Esophagus muscularis mucosa (tissue), 4 donors: ENCODE data around the gene ITGA8. TPM values are rescaled to one million over a fixed set of nuclear protein-coding genes. Genes with fewer than 3 reads are reported as not detected.

ENCODE experiments used
- DNase-seq: peaks from one replicate; pipeline ENCODE4 v3.0.0-alpha.2; 2017; ENCODE audit errors: extremely low spot score
- H3K27ac ChIP-seq, 4 donors: fragments of 200-600 bp; sonication (generic); replicated peaks in 1 of 4; 1 replicate in 3 of 4; 2 replicates in 1 of 4; pipeline ENCODE4 v1.5.1; 2016 to 2019; ENCODE audit warnings: mild to moderate bottlenecking in 1 of 4
- H3K27me3 ChIP-seq, 4 donors: fragments of 200-600 bp; sonication (generic); one replicate each; pipeline versions ENCODE4 v1.5.1 to v1.6.0; 2016 to 2019
- H3K36me3 ChIP-seq, 4 donors: fragments of 200-600 bp; sonication (generic); one replicate each; pipeline ENCODE4 v1.5.1; 2016 to 2019
- H3K4me1 ChIP-seq, 4 donors: fragments of 200-600 bp; sonication (generic); one replicate each; pipeline ENCODE4 v1.5.1; 2016 to 2019
- H3K4me3 ChIP-seq, 4 donors: fragments of 200-600 bp; sonication (generic); 1 replicate in 2 of 4; 2 replicates in 2 of 4; pipeline ENCODE4 v1.5.1; 2016 to 2019; ENCODE audit warnings: mild to moderate bottlenecking in 4 of 4, moderate library complexity in 1 of 4
- H3K9me3 ChIP-seq, 4 donors: fragments of 200-600 bp; sonication (generic); 1 replicate in 3 of 4; 2 replicates in 1 of 4; pipeline ENCODE4 v1.5.1; 2016 to 2019
- EP300 ChIP-seq: sonication (generic); formaldehyde crosslinking; IDR thresholded peaks from one replicate; pipeline ENCODE4 v1.6.1; 2017; ENCODE audit warnings: antibody characterized with exemption
- POLR2A ChIP-seq: fragments of 450-650 bp; IDR thresholded peaks from one replicate; pipeline ENCODE4 v1.6.1; 2017; ENCODE audit warnings: antibody characterized with exemption, moderate library complexity, mild to moderate bottlenecking, low read depth
- POLR2AphosphoS5 ChIP-seq, 2 donors: sonication (generic); formaldehyde crosslinking; IDR thresholded peaks; one replicate each; pipeline ENCODE4 v1.6.1; 2017; ENCODE audit warnings: antibody characterized with exemption in 2 of 2
- WGBS: methylation state at CpG from one replicate; pipeline ENCODE4 v1.1.5; 2018; 5-methylcytosine and 5-hydroxymethylcytosine counted together
- intact Hi-C: fragments of 100-400 bp; cut with DNase I; formaldehyde crosslinking; loops from one replicate; pipeline ENCODE4 v1.15.1; 2023
- total RNA-seq, 4 donors: library from RNA; depleted of rRNA; stranded (reverse); fragments of >200 nt; gene quantifications; one replicate each; pipeline versions ENCODE4 v1.1.0 to v1.2.1, GENCODE V29; 2016
- TF ChIP-seq, protein P1 (sequence below), 3 experiments: fragments of 200-600 bp in 2 of 3; fragments of 450-650 bp in 1 of 3; sonication (generic) in 2 of 3; IDR thresholded peaks; one replicate each; pipeline ENCODE4 v1.5.1; 2017 to 2019; ENCODE audit warnings: antibody characterized with exemption in 3 of 3, mild to moderate bottlenecking in 2 of 3, moderate library complexity in 1 of 3

Gene ITGA8
- total RNA-seq, 4 donors from 2014 or later, result 26.2 to 113 (median 50.4) TPM

GRCh38 chr10:15742836-15743235 lies 23.1 kb upstream of the ITGA8 start:
- H3K4me1 ChIP-seq, result peaks cover 0 to 20% (median 8%) of the 10 kb centered on the region in 4 donors
- no peaks in the 10 kb centered on the region for H3K9me3 ChIP-seq
- no peaks in the 10 kb centered on the region for H3K27me3 ChIP-seq
- no peak for DNase-seq
- no peak overlapping the region for H3K27ac ChIP-seq
- H3K4me3 ChIP-seq, result no peak overlapping the region
- WGBS, result 75% methylated on average over 3 of the region's 3 CpGs
- H3K36me3 ChIP-seq, result no peaks in the 10 kb centered on the region
- intact Hi-C loops, result no loop called here
- TF ChIP-seq POLR2AphosphoS5 (IDR thresholded peaks at IDR 0.05) (no peak), EP300 (no peak), POLR2A (no peak)
- TF ChIP-seq, protein P1, sequence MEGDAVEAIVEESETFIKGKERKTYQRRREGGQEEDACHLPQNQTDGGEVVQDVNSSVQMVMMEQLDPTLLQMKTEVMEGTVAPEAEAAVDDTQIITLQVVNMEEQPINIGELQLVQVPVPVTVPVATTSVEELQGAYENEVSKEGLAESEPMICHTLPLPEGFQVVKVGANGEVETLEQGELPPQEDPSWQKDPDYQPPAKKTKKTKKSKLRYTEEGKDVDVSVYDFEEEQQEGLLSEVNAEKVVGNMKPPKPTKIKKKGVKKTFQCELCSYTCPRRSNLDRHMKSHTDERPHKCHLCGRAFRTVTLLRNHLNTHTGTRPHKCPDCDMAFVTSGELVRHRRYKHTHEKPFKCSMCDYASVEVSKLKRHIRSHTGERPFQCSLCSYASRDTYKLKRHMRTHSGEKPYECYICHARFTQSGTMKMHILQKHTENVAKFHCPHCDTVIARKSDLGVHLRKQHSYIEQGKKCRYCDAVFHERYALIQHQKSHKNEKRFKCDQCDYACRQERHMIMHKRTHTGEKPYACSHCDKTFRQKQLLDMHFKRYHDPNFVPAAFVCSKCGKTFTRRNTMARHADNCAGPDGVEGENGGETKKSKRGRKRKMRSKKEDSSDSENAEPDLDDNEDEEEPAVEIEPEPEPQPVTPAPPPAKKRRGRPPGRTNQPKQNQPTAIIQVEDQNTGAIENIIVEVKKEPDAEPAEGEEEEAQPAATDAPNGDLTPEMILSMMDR (IDR thresholded peaks at IDR 0.05), result no peak

- Histone ChIP-seq H3K36me3 (no peaks in the 10 kb centered on the region), H3K9me3 (no peaks in the 10 kb centered on the region), H3K27ac (no peak overlapping the region), H3K27me3 (no peaks in the 10 kb centered on the region), H3K4me1 (peaks cover 0 to 24% (median 12%) of the 10 kb centered on the region in 4 donors), H3K4me3 (no peak overlapping the region)
- DNase-seq, result no peak
- intact Hi-C loops, result no loop called here
- TF ChIP-seq POLR2AphosphoS5 (IDR thresholded peaks at IDR 0.05), result no peak
- TF ChIP-seq, protein P1 (IDR thresholded peaks at IDR 0.05), result no peak
- no peak for TF ChIP-seq POLR2A
- no peak for TF ChIP-seq EP300
- 81% methylated on average over 4 of the region's 5 CpGs for WGBS
Measured at GRCh38 chr10:15742102-15742501, 22.4 kb upstream of the ITGA8 start.

DNA sequence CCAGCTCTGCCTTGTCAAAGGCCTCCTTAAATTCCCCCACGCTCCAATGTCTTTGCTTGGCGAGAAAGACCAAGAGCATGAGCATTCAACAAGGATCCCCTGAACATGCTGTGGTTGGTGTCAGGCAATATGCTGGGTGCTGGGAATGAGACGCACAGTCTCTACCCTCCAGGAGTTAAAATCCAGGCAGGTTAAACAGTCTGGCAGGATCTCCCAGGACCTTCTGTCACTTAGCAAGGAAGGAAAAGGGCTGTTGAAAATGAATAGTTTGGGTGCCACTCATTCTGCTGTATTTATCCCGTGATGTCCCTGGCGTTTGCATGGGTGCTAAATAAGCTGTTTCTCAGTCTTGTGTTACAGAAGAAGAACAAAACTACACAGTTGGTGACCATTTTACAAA lies 21.9 kb upstream of the ITGA8 start:
- Histone ChIP-seq H3K27me3 (no peaks in the 10 kb centered on the region), H3K36me3 (no peaks in the 10 kb centered on the region), H3K4me3 (no peak overlapping the region), H3K4me1 (peaks cover 0 to 26% (median 12%) of the 10 kb centered on the region in 4 donors), H3K9me3 (no peaks in the 10 kb centered on the region), H3K27ac (no peak overlapping the region)
- DNase-seq, result no peak
- intact Hi-C loops, result no loop called here
- 95% methylated on average over 5 of the region's 5 CpGs for WGBS
- TF ChIP-seq EP300 (no peak), POLR2AphosphoS5 (IDR thresholded peaks at IDR 0.05) (no peak), POLR2A (no peak)
- TF ChIP-seq, protein P1 (IDR thresholded peaks at IDR 0.05), result no peak

DNA sequence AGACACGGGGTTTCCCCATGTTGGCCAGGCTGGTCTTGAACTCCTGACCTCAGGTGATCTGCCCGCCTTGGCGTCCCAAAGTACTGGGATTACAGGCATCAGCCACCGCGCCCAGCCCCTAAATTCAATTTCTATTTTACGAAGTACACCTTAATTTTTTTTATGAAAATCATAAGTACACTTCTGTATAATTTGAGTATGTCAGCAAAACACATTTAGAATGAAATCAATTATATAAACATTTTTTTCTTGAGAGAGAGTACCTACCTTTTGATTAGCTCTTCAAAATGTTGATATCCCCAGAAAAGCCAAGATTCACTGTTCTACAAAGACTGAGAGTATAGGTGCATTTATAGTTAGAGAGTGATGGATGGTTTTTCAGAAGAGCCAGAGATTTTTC lies 20.5 kb upstream of the ITGA8 start:
- no peaks in the 10 kb centered on the region for H3K9me3 ChIP-seq
- H3K4me1 ChIP-seq, result peaks cover 0 to 33% (median 21%) of the 10 kb centered on the region in 4 donors
- no peak overlapping the region for H3K27ac ChIP-seq
- WGBS, result 91% methylated on average over 6 of the region's 6 CpGs
- intact Hi-C loops, result no loop called here
- no peaks in the 10 kb centered on the region for H3K27me3 ChIP-seq
- H3K36me3 ChIP-seq, result no peaks in the 10 kb centered on the region
- DNase-seq, result no peak
- no peak overlapping the region for H3K4me3 ChIP-seq
- no peak for TF ChIP-seq POLR2A
- TF ChIP-seq EP300, result no peak
- TF ChIP-seq, protein P1 (IDR thresholded peaks at IDR 0.05), result no peak
- no peak for TF ChIP-seq POLR2AphosphoS5 (IDR thresholded peaks at IDR 0.05)

- Histone ChIP-seq H3K36me3 (no peaks in the 10 kb centered on the region), H3K4me3 (no peak overlapping the region), H3K4me1 (peaks cover 0 to 36% (median 24%) of the 10 kb centered on the region in 4 donors), H3K27ac (peak overlapping the region in 3 of 4 donors; percentile 47 to 65 (median 60)), H3K27me3 (no peaks in the 10 kb centered on the region), H3K9me3 (no peaks in the 10 kb centered on the region)
- TF ChIP-seq, protein P1 (IDR thresholded peaks at IDR 0.05), result no peak
- no peak for TF ChIP-seq POLR2A
- TF ChIP-seq POLR2AphosphoS5 (IDR thresholded peaks at IDR 0.05), result no peak
- TF ChIP-seq EP300, result no peak
- WGBS, result 63% methylated on average over 9 of the region's 9 CpGs
- no peak for DNase-seq
- intact Hi-C loops, result no loop called here
Measured at GRCh38 chr10:15739254-15739970, 19.7 kb upstream of the ITGA8 start.
